ENCODE measurements around the gene CNR1.

DNA sequence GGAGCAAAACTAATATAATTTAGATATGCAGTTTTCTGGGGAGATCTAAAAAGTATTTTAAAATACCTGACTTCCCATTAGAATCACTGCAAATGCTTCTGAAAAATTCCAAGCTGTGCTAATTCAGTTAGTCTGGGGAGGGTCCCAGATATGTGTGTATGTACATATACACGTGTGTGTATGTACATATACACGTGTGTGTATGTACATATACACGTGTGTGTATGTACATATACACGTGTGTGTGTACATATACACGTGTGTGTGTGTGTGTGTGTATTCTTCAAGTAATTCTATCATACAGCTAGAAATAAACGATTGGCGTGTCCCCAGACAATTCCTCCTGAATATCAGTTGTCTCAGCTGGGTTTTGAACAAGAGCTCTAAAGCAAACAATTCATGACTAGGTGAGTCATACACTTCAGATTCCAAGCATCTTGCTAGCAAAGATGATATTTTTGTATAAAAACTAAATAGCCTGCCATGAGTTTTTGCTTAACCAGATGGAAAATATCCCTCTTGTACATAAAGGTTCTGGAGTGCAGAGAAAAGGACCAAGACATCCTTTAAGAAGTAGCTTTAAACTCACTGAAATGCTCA is 60.3 kb downstream of the CNR1 start:
- TF ChIP-seq POLR2A (IDR thresholded peaks at IDR 0.05; ENCODE audit: low read length) (no peak), GATA1 (IDR thresholded peaks at IDR 0.05; ENCODE audit: low read depth, low read length) (no peak)

Measured in erythroblast (primary cell).